CD4-positive, CD25-positive, alpha-beta regulatory T cell (primary cell): ENCODE measurements around the gene TECR. TPM values are rescaled to one million over a fixed set of nuclear protein-coding genes. Genes with fewer than 3 reads are reported as not detected.

ENCODE experiments used
- polyA plus RNA-seq, 4 donors: library from polyadenylated mRNA; unstranded; fragments of 300-500 nt; fragmentation: Illumina TruSeq; gene quantifications; one replicate each; pipeline ENCODE4 v1.2.3, GENCODE V29; 2021
- total RNA-seq: library from RNA; stranded (reverse); gene quantifications from one replicate; pipeline ENCODE4 v1.2.3, GENCODE V29; 2022

TECR gene
- total and polyA plus RNA-seq, 5 donors from 2014 or later, result 159 to 351 (median 326) TPM

Other genes with a start within 250 kb of the TECR start
- gene ADGRE5, start 148.2 kb upstream of the TECR start, total RNA-seq, result 670 TPM
- 100 to 1,000 TPM; 122 to 174 (median 144) TPM for gene ADGRE5, start 148.2 kb upstream of the TECR start, polyA plus RNA-seq
- 232 TPM for gene DDX39A, start 110.3 kb upstream of the TECR start, total RNA-seq
- 100 to 1,000 TPM; 110 to 150 (median 125) TPM for gene DDX39A, start 110.3 kb upstream of the TECR start, polyA plus RNA-seq
- gene PKN1, start 96.3 kb upstream of the TECR start, total RNA-seq, result 151 TPM
- 10 to 100 TPM; 43.2 to 61.7 (median 52.1) TPM for gene PKN1, start 96.3 kb upstream of the TECR start, polyA plus RNA-seq
- not detected for gene PTGER1, start 54.2 kb upstream of the TECR start, total RNA-seq
- not detected for gene PTGER1, start 54.2 kb upstream of the TECR start, polyA plus RNA-seq
- gene GIPC1, start 33.5 kb upstream of the TECR start, total RNA-seq, result 37.5 TPM
- gene GIPC1, start 33.5 kb upstream of the TECR start, polyA plus RNA-seq, result 10 to 100 TPM; 44.0 to 62.0 (median 55.7) TPM
- 754 TPM for gene DNAJB1, start 11.2 kb upstream of the TECR start, total RNA-seq
- 100 to 1,000 TPM; 302 to 349 (median 332) TPM for gene DNAJB1, start 11.2 kb upstream of the TECR start, polyA plus RNA-seq
- 51.4 TPM for gene NDUFB7, start 42.5 kb downstream of the TECR start, total RNA-seq
- gene NDUFB7, start 42.5 kb downstream of the TECR start, polyA plus RNA-seq, result 100 to 1,000 TPM; 196 to 238 (median 218) TPM
- 0.25 TPM for gene CLEC17A, start 53.5 kb downstream of the TECR start, total RNA-seq
- not detected for gene CLEC17A, start 53.5 kb downstream of the TECR start, polyA plus RNA-seq
- gene ADGRE3, start 145.2 kb downstream of the TECR start, total RNA-seq, result not detected
- not detected for gene ADGRE3, start 145.2 kb downstream of the TECR start, polyA plus RNA-seq
- gene ZNF333, start 160.5 kb downstream of the TECR start, total RNA-seq, result 24.7 TPM
- gene ZNF333, start 160.5 kb downstream of the TECR start, polyA plus RNA-seq, result 10 to 100 TPM in 3 of 4 donors, 1 to 10 TPM in 1; 8.1 to 11.0 (median 10.3) TPM
- 2.1 TPM for gene ADGRE2, start 249.0 kb downstream of the TECR start, total RNA-seq
- gene ADGRE2, start 249.0 kb downstream of the TECR start, polyA plus RNA-seq, result under 1 TPM in 1 of 4 donors, not detected in 3; 0.18 TPM